Right forelimb (tissue), 1 donor: ENCODE data around the gene SASH1.

ENCODE experiments used
- DNase-seq: peaks from one replicate; pipeline ENCODE4 v3.0.0-alpha.2; 2018

SASH1 gene

GRCh38 chr6:148461986-148462577, 119.4 kb downstream of the SASH1 start:
- no peak for DNase-seq

GRCh38 chr6:148463671-148464070, 121.0 kb downstream of the SASH1 start:
- no peak for DNase-seq

GRCh38 chr6:148464319-148465010, 121.8 kb downstream of the SASH1 start:
- peak; percentile 87 for DNase-seq

DNA sequence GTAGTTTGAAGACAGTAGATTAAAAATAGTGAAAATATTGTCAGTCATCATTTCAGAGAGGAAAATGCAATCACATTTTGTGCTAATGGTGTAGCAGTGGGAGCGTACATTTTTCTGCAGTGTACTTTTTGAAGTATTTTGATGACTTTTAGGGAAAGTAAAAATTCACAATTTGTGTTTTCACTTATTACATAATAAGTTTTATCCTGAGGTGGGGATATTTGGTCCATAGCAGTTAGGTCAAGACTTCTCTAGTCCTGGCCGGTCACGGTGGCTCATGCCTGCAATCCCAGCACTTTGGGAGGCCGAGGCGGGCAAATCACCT, 122.3 kb downstream of the SASH1 start:
- DNase-seq, result no peak

DNA sequence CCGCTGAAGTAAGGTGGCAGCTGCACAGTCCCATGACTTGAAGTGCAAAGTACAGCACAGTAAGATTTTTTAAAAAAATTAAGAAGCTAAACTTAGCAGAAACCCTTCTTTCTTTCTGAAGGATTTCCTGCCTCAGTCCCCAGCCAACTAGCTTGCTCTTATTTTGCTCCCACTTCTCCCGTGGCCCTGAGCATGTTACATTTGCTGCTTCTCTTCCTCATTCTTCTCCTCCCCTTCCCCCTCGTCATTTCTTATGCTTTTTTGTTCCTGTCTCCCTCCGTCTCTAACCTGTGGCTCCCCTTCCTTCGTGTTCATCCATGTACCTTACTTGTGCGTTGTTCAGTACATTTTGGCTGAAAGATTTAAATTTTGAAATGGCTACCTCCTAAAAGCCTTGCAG, 123.0 kb downstream of the SASH1 start:
- DNase-seq, result no peak

- DNase-seq, result no peak
Observed at GRCh38 chr6:148466158-148466557, 123.5 kb downstream of the SASH1 start.

DNA sequence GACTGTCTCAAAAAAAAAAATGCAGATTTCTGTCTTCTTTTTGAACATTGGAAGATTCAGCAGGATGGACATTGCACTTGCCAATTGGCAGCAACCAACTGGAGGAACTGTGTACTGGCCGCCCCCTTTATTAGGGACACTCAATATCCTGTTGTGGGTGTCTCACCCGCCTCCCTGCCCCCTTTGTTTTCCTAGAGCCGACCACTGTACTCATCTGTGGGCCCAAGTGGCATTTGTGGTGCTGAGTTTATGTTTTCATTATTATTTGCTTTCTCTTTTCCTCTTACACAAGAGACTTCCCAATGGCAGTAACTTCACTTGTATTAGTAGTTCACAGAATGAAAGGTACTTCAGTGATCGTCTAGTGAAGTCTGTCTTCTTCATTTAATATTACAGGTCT, 125.3 kb downstream of the SASH1 start:
- DNase-seq, result no peak

- no peak for DNase-seq
Observed at GRCh38 chr6:148470156-148470555, 127.5 kb downstream of the SASH1 start.

DNA sequence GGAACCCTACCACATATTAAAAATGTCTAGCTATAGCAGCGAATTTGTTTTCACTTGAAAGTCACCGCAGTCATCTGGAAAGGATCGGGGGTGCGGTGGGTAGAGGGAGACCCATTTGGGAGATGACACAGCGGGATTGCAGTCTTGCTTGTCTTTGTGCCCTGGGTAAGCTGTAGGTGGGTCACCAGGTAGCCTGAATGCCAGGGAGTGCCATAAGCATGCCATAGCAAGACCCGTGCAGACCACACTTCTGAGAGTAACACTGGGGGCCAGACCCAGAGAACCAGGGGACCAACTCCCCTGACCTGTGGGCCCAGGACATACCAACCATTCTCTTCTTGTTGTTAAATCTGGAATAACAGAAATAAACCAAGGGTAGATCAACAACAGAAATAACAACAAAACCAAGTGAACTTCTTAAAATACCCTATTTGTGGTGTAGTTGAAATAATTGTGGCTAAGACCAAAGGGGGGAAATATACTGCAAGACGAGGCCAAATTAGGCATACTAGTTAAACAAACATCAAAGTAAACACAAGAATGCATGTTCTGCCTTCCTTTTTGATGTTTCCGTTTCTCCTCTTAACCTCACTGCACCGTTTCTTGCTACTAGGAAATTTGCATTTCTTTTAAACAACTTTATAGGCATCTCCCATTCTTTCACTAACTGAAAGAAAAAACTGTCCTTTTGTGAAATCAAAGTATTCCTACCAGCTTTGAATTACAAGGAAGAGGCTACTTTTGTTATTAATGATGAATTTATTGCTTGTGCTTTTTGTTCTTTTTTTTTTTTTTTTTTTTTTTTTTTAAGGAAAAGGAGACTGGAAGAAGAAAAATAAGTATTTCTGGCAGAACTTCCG, 128.2 kb downstream of the SASH1 start:
- no peak for DNase-seq

- no peak for DNase-seq
Observed at GRCh38 chr6:148471624-148472159, 129.1 kb downstream of the SASH1 start.

- no peak for DNase-seq
Observed at GRCh38 chr6:148472171-148473105, 129.8 kb downstream of the SASH1 start.

DNA sequence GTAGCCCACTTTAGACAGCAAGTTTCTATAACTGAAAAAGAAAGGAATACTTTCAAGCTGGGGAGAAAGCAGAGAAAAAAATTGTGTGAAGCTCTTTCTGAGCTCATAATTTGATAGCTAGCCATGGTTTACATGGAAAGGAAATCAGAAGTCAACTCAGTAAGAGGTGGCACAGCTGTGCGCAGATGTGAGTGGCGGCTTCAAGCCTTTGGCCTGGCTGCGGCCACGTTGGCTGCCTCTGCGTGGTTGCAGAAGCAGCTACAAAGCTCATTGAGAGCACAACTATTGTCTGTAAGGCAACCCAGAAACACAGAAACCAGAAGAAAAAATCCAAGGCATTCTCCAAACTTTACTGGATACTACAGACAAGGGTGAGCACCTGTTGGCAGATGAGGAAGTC, 136.9 kb downstream of the SASH1 start:
- no peak for DNase-seq

DNA sequence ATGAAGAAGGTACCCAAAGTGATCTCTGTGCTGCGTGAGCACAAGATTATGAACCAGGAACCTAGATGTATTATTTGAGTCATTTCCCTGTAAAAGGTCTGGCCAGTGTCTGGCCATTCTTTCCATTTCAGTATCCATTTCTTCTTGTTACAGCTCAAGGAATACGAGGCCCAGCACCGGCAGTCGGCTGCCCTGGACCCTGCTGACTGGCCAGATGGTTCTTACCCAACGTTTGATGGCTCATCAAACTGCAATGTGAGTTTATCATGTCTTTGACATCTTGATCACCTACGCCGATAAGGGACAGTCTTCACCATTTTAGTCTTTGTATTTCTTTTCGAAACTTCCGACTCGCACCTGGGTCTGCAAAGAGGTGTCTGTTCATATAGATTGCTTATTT, 144.8 kb downstream of the SASH1 start:
- no peak for DNase-seq

DNA sequence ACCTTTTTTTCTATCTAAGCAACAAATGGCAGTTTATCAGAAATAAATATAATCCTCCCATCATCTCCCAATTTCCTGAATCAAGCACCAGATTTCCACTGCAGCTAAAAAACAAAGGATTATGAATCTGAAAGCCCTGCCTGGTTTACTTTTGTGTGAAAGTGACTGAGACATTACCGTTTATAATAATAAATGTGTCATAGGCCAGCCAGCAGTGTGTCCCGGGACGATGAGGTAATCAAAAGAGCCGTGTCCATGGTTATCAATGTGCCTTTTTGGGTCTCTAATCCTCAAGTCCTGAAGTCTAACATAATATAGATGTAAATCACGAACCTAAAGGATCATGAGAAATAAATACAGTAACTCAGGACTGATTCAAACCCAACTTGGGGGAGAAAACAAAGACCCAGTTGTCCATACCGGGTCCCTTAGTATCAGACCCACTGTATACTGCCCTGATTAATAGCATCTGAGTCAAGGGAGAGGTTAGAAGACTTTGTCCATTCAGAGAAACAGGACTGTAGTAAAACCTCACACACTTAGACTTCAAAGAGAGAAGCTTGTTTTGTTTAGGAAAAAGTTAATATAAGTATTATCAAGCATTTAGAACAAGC, 149.1 kb downstream of the SASH1 start:
- no peak for DNase-seq

- no peak for DNase-seq
Observed at GRCh38 chr6:148492654-148493290, 150.1 kb downstream of the SASH1 start.

DNA sequence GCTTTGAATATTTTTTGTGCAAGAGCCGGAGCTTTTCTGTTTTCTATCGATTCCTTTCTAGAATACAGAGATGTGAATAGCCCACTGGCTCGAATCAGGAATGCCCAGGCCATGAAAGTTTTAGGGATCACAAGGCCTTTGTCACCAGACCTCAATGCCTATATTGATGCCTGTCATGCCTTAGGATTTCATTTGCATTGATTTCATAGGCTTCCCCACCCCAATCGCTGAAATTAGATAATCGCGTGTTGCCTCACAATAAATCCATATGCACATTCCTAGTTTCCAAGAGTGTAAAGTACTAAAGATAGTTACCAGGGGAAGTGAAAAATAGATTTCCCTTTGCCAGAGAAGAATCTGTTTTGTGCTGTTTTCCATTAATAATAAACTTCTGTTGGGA, 150.8 kb downstream of the SASH1 start:
- DNase-seq, result no peak

GRCh38 chr6:148494226-148494625, 151.6 kb downstream of the SASH1 start:
- no peak for DNase-seq

DNA sequence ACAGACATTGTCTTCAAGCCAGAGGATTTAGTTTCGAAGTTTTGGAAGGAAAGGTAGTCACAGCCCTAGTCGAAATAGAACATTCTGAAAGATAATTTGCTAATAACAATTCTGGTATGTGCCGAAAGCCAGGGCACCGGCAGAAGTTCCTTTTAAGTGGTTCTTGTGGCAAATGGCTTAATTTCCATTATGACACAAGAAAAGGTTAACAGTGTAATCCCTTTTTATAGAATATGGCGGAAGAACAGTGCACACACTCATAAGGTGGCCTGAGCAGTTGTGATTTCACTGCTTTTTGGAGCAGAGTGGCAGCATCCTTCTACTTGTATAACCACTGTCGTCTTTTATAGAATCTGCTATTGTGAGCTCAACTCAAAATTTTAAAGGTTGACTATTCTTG, 152.4 kb downstream of the SASH1 start:
- DNase-seq, result no peak

- no peak for DNase-seq
Observed at GRCh38 chr6:148497257-148497656, 154.6 kb downstream of the SASH1 start.

GRCh38 chr6:148497717-148498116, 155.1 kb downstream of the SASH1 start:
- no peak for DNase-seq

GRCh38 chr6:148500402-148500801, 157.8 kb downstream of the SASH1 start:
- no peak for DNase-seq

GRCh38 chr6:148501178-148501590, 158.5 kb downstream of the SASH1 start:
- DNase-seq, result no peak
